Measurements from ENCODE around the gene ITGA8.

GRCh38 chr10:15474671-15475070 lies 245.1 kb downstream of the ITGA8 start:
- TF ChIP-seq GATA2 (IDR thresholded peaks at IDR 0.05; ENCODE audit: low read depth, low read length) = no peak
- TF ChIP-seq GATA3 (IDR thresholded peaks at IDR 0.05; ENCODE audit: low read depth, low read length) = no peak
